Measurements from ENCODE around the gene WWTR1. TPM values are rescaled to one million over a fixed set of nuclear protein-coding genes. Genes with fewer than 3 reads are reported as not detected.

The WWTR1 gene
- total RNA-seq, 2 experiments from 2014 or later: 0.40 to 0.63 TPM

DNA sequence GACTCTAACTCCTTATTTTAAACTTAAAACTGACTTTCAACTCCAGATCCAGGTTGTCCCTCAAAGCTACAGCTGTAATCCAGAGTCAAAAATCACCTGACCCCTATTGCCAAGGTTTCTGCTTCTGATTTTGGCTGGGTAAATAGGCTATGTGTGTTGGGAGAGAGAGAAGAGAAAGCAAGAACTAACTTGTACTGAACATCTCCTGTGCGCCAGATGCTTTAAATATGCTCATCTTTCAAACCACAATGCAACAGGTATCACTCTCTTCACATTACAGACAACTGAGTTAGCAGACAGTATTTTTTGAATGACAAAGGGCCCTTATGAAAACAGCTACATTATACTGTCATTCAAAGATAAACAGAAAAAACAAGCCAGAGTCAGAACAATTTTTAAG lies 7.0 kb downstream of the WWTR1 start:
- TF ChIP-seq, protein P1, sequence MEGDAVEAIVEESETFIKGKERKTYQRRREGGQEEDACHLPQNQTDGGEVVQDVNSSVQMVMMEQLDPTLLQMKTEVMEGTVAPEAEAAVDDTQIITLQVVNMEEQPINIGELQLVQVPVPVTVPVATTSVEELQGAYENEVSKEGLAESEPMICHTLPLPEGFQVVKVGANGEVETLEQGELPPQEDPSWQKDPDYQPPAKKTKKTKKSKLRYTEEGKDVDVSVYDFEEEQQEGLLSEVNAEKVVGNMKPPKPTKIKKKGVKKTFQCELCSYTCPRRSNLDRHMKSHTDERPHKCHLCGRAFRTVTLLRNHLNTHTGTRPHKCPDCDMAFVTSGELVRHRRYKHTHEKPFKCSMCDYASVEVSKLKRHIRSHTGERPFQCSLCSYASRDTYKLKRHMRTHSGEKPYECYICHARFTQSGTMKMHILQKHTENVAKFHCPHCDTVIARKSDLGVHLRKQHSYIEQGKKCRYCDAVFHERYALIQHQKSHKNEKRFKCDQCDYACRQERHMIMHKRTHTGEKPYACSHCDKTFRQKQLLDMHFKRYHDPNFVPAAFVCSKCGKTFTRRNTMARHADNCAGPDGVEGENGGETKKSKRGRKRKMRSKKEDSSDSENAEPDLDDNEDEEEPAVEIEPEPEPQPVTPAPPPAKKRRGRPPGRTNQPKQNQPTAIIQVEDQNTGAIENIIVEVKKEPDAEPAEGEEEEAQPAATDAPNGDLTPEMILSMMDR (IDR thresholded peaks at IDR 0.05): no peak
- ATAC-seq (no peak), DNase-seq (no peak)
- H3K9me3 Mint-ChIP-seq: no peaks in the 10 kb centered on the region
- ChIA-PET CTCF (no interaction called here), POLR2A (no interaction called here)
- intact Hi-C loops (cut with micrococcal nuclease): no loop called here
- H3K27ac Mint-ChIP-seq: no peak overlapping the region
- H3K4me3 Mint-ChIP-seq: no peak overlapping the region
- H3K36me3 Mint-ChIP-seq (ENCODE audit: low read depth): no peaks in the 10 kb centered on the region
- no peaks in the 10 kb centered on the region for H3K4me1 Mint-ChIP-seq (ENCODE audit: low read depth)
- peaks cover 25% of the 10 kb centered on the region for H3K27me3 Mint-ChIP-seq

DNA sequence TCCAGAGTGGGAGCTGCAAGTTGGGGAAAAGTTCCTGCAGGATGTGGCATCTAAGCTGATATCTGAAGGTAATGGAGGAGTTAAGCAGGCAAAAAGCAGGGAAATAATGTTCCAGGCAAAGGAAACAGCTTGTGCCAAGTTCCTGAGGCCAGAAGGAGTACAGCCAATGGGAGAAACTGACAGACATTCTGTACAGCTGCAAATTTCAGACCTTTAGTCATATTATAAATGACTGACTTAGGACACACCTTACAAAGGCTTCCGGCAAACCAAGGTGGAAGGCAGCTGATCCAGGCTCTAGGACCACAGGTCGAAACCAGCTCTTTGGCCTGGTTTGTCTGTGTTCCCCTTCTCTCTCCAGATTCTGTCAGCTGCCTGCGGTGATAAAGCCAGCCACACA lies 9.3 kb downstream of the WWTR1 start:
- ATAC-seq (no peak), DNase-seq (no peak)
- intact Hi-C loops (cut with micrococcal nuclease): no loop called here
- no peaks in the 10 kb centered on the region for H3K9me3 Mint-ChIP-seq
- H3K27me3 Mint-ChIP-seq: peaks cover 15% of the 10 kb centered on the region
- TF ChIP-seq, protein P1 (IDR thresholded peaks at IDR 0.05): no peak
- ChIA-PET CTCF (interaction anchor here (1.3 to 1.8 kb wide), 2 partner anchors 10 to 11 kb away, joined by 3 to 6 read pairs; partner anchors contain the start of gene WWTR1), POLR2A (no interaction called here)
- H3K27ac Mint-ChIP-seq: no peak overlapping the region
- no peak overlapping the region for H3K4me3 Mint-ChIP-seq
- no peaks in the 10 kb centered on the region for H3K36me3 Mint-ChIP-seq (ENCODE audit: low read depth)
- H3K4me1 Mint-ChIP-seq (ENCODE audit: low read depth): no peaks in the 10 kb centered on the region

DNA sequence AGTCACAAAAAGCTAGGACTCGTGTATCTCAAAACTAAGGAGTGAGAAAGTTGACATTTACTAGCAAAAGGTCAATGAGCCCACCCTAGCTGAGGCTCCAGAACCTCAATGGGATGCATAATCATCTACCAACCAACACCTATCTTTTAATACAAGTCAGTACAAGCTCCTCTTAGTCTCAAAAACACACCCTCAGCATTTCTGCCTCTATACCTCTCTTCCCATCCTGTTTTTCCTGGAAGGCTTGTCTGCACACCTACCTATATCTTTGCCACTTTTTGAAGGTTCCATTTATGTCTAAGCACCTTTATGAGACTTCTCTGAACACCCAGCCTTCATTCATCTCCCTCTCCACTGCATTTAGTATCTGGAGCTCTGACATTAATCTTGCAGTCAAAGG lies 10.0 kb downstream of the WWTR1 start:
- Mint-ChIP-seq H3K4me3 (no peak overlapping the region), H3K36me3 (ENCODE audit: low read depth) (no peaks in the 10 kb centered on the region), H3K27ac (no peak overlapping the region), H3K9me3 (no peaks in the 10 kb centered on the region), H3K27me3 (peaks cover 14% of the 10 kb centered on the region), H3K4me1 (ENCODE audit: low read depth) (no peaks in the 10 kb centered on the region)
- DNase-seq (no peak), ATAC-seq (no peak)
- intact Hi-C loops (cut with micrococcal nuclease): no loop called here
- TF ChIP-seq, protein P1 (IDR thresholded peaks at IDR 0.05): no peak
- ChIA-PET CTCF (interaction anchor here (1.3 to 1.8 kb wide), 2 partner anchors 11 to 12 kb away, joined by 3 to 6 read pairs; partner anchors contain the start of gene WWTR1), POLR2A (interaction anchor here (0.6 kb wide), 1 partner anchor 61 kb away, joined by 3 read pairs; no protein-coding TSS in a partner anchor)

DNA sequence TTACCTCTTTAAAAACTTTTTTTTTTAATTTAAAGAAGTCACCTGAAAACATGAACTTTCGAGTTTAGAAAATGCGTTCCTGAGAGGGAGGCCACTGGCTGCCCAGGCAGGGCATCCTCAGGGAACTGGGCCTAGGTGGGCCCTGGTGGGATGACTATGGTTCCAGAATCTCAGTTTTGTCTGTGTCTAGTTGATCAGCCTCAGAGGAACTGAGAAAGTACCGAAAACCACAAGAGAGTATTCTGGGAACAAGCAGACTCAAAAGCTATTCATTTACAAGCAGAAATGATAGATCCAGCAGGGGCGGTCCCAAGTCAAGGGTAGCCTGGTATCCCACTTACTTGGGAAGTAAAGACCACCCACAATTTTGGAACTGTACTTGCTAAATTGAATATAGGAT lies 10.5 kb downstream of the WWTR1 start:
- H3K27ac Mint-ChIP-seq: no peak overlapping the region
- TF ChIP-seq, protein P1 (IDR thresholded peaks at IDR 0.05): no peak
- intact Hi-C loops (cut with micrococcal nuclease): no loop called here
- H3K36me3 Mint-ChIP-seq (ENCODE audit: low read depth): no peaks in the 10 kb centered on the region
- DNase-seq: no peak
- H3K4me3 Mint-ChIP-seq: no peak overlapping the region
- ChIA-PET CTCF (interaction anchor here (1.8 kb wide), 1 partner anchor 11 kb away, joined by 6 read pairs; the partner anchor contains the start of gene WWTR1), POLR2A (interaction anchor here (0.6 kb wide), 1 partner anchor 61 kb away, joined by 3 read pairs; no protein-coding TSS in a partner anchor)
- no peaks in the 10 kb centered on the region for H3K9me3 Mint-ChIP-seq
- H3K4me1 Mint-ChIP-seq (ENCODE audit: low read depth): no peaks in the 10 kb centered on the region
- no peak for ATAC-seq
- peaks cover 14% of the 10 kb centered on the region for H3K27me3 Mint-ChIP-seq

DNA sequence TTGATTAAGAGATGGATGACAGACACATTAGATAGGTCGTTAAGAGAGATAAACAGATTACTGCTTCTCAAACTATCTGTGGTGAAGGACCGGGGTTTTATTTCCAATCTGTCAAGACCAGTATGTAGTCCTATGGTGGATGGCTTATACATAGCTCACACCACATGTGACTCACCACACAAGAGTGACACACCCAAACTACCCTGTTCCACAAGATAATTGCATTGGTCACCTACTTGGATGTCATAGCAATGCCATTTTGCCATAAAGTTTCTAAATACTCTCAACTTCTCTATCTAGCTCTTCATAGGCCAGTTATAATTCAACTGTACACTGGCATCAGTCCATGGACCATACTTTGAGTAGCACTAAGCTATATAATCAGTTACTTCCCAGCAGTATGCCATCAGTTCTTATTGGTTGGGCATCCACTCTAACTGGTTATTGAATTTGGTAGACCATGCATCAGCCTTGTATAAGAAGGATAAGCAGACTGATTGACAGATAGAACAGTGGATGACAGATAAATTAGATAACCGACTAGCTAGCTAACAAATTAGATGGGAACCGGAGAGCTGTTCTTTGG lies 11.6 kb downstream of the WWTR1 start:
- ChIA-PET CTCF (interaction anchor here (0.6 kb wide), 1 partner anchor 1904 kb away, joined by 3 read pairs; no protein-coding TSS in a partner anchor), POLR2A (no interaction called here)
- ATAC-seq (no peak), DNase-seq (no peak)
- Mint-ChIP-seq H3K4me1 (ENCODE audit: low read depth) (no peaks in the 10 kb centered on the region), H3K4me3 (no peak overlapping the region), H3K27ac (no peak overlapping the region), H3K36me3 (ENCODE audit: low read depth) (no peaks in the 10 kb centered on the region), H3K27me3 (peaks cover 11% of the 10 kb centered on the region), H3K9me3 (no peaks in the 10 kb centered on the region)
- intact Hi-C loops (cut with micrococcal nuclease): no loop called here
- TF ChIP-seq, protein P1 (IDR thresholded peaks at IDR 0.05): no peak

Measured in activated CD8-positive, alpha-beta T cell treated with anti-CD3 and anti-CD28 coated beads for 36 hours (primary cell).